ENCODE results near the gene EVI2A.

GRCh38 chr17:31310260-31310659, 11.2 kb downstream of the EVI2A start:
- TF ChIP-seq CTCF (optimal IDR thresholded peaks at IDR 0.05 in 1 of 3, IDR thresholded peaks at IDR 0.05 in 1 of 3, conservative IDR thresholded peaks at IDR 0.05 in 1 of 3; ENCODE audit: extremely low read depth in 1 of 3, insufficient read depth in 2 of 3, low read length in 3 of 3): no peak
- no peak for TF ChIP-seq EZH2 (IDR thresholded peaks at IDR 0.05; ENCODE audit: low read length)

All from keratinocyte (primary cell).